Measurements from ENCODE around the gene PPP1CC. TPM values are rescaled to one million over a fixed set of nuclear protein-coding genes. Genes with fewer than 3 reads are reported as not detected.
A peak's percentile ranks its signal among the peaks of the same experiment; 100 is the strongest.

PPP1CC gene
- total RNA-seq, 3 donors from 2014 or later (not counting 1 experiment from before 2014, with no cell fraction given): 114 to 121 (median 117) TPM

- peak overlapping the region in 1 of 2 donors; percentile 39 for H3K27ac Mint-ChIP-seq
- ATAC-seq (no peak), DNase-seq (no peak)
- TF ChIP-seq CTCF (IDR thresholded peaks at IDR 0.05): no peak
- Histone ChIP-seq H3K9me3 (ENCODE audit: control insufficient read depth, insufficient read depth, low read length) (no peaks in the 10 kb centered on the region), H3K4me3 (ENCODE audit: low read length) (no peak overlapping the region), H3K27me3 (ENCODE audit: control insufficient read depth, insufficient read depth, low read length) (no peaks in the 10 kb centered on the region), H3K36me3 (ENCODE audit: control insufficient read depth, insufficient read depth, low read length) (peaks cover 5% of the 10 kb centered on the region), H3K27ac (ENCODE audit: low read length) (no peak overlapping the region), H3K4me1 (ENCODE audit: control insufficient read depth, insufficient read depth, low read length) (peaks cover 58% of the 10 kb centered on the region)
- no peaks in the 10 kb centered on the region for H3K9me3 Mint-ChIP-seq
- 90% methylated on average over 1 of the region's 1 CpG for WGBS (ENCODE audit: insufficient coverage)
- peaks cover 43 to 54% of the 10 kb centered on the region in 2 donors for H3K4me1 Mint-ChIP-seq
- no peak overlapping the region for H3K4me3 Mint-ChIP-seq
- no peaks in the 10 kb centered on the region for H3K36me3 Mint-ChIP-seq
- intact Hi-C loops (cut with micrococcal nuclease): no loop called here
- no peaks in the 10 kb centered on the region for H3K27me3 Mint-ChIP-seq (ENCODE audit: low read depth in 2 of 2)
Measured at GRCh38 chr12:110680032-110680431, 62.7 kb downstream of the PPP1CC start.

GRCh38 chr12:110679201-110679600, 63.5 kb downstream of the PPP1CC start:
- H3K9me3 ChIP-seq (ENCODE audit: control insufficient read depth, insufficient read depth, low read length): no peaks in the 10 kb centered on the region
- peaks cover 41 to 53% of the 10 kb centered on the region in 2 donors for H3K4me1 Mint-ChIP-seq
- no peaks in the 10 kb centered on the region for H3K27me3 ChIP-seq (ENCODE audit: control insufficient read depth, insufficient read depth, low read length)
- DNase-seq (no peak), ATAC-seq (no peak)
- 84% methylated on average over 4 of the region's 12 CpGs for WGBS (ENCODE audit: insufficient coverage)
- H3K4me3 ChIP-seq (ENCODE audit: low read length): no peak overlapping the region
- H3K27ac Mint-ChIP-seq: no peak overlapping the region
- peaks cover 0 to 3% of the 10 kb centered on the region in 2 donors for H3K9me3 Mint-ChIP-seq
- intact Hi-C loops (cut with micrococcal nuclease): no loop called here
- no peak overlapping the region for H3K27ac ChIP-seq (ENCODE audit: low read length)
- no peaks in the 10 kb centered on the region for H3K27me3 Mint-ChIP-seq (ENCODE audit: low read depth in 2 of 2)
- H3K4me1 ChIP-seq (ENCODE audit: control insufficient read depth, insufficient read depth, low read length): peaks cover 53% of the 10 kb centered on the region
- TF ChIP-seq CTCF (IDR thresholded peaks at IDR 0.05): no peak
- peaks cover 10% of the 10 kb centered on the region for H3K36me3 ChIP-seq (ENCODE audit: control insufficient read depth, insufficient read depth, low read length)
- no peaks in the 10 kb centered on the region for H3K36me3 Mint-ChIP-seq
- no peak overlapping the region for H3K4me3 Mint-ChIP-seq

- TF ChIP-seq CTCF (IDR thresholded peaks at IDR 0.05): no peak
- no peaks in the 10 kb centered on the region for H3K27me3 Mint-ChIP-seq (ENCODE audit: low read depth in 2 of 2)
- peaks cover 10% of the 10 kb centered on the region for H3K36me3 ChIP-seq (ENCODE audit: control insufficient read depth, insufficient read depth, low read length)
- peaks cover 48 to 61% of the 10 kb centered on the region in 2 donors for H3K4me1 Mint-ChIP-seq
- peaks cover 62% of the 10 kb centered on the region for H3K4me1 ChIP-seq (ENCODE audit: control insufficient read depth, insufficient read depth, low read length)
- peaks cover 0 to 3% of the 10 kb centered on the region in 2 donors for H3K9me3 Mint-ChIP-seq
- H3K4me3 ChIP-seq (ENCODE audit: low read length): no peak overlapping the region
- peak overlapping the region; percentile 66 for H3K27ac ChIP-seq (ENCODE audit: low read length)
- WGBS (ENCODE audit: insufficient coverage): 91% methylated on average over 4 of the region's 4 CpGs
- H3K9me3 ChIP-seq (ENCODE audit: control insufficient read depth, insufficient read depth, low read length): no peaks in the 10 kb centered on the region
- no peaks in the 10 kb centered on the region for H3K27me3 ChIP-seq (ENCODE audit: control insufficient read depth, insufficient read depth, low read length)
- DNase-seq (no peak), ATAC-seq (no peak)
- H3K36me3 Mint-ChIP-seq: no peaks in the 10 kb centered on the region
- H3K4me3 Mint-ChIP-seq: peak overlapping the region; percentile 90
- peak overlapping the region; percentile 87 to 96 for H3K27ac Mint-ChIP-seq
- intact Hi-C loops (cut with micrococcal nuclease): no loop called here
Measured at GRCh38 chr12:110677982-110678381, 64.7 kb downstream of the PPP1CC start.

All from natural killer cell (primary cell).